KMS-11 (cell line): Measurements from ENCODE around the gene PDE2A.

Experiments
- H2AFZ ChIP-seq: fragments of 200-600 bp; sonication (generic); 2 replicates; pipeline ENCODE4 v1.6.1; 2016; ENCODE audit warnings: antibody characterized with exemption, mixed run types, low read depth
- H3K27ac ChIP-seq: fragments of 200-600 bp; sonication (generic); 2 replicates; pipeline ENCODE4 v1.6.1; 2016; ENCODE audit warnings: mild to moderate bottlenecking, mixed run types
- H3K27me3 ChIP-seq: fragments of 200-600 bp; sonication (generic); 2 replicates; pipeline ENCODE4 v1.6.1; 2017; ENCODE audit warnings: mild to moderate bottlenecking, low read depth, mixed run types, moderate library complexity; ENCODE audit not compliant: insufficient read depth
- H3K36me3 ChIP-seq: fragments of 200-600 bp; sonication (generic); 2 replicates; pipeline ENCODE4 v1.6.1; 2017; ENCODE audit warnings: mild to moderate bottlenecking, mixed run types; ENCODE audit not compliant: insufficient read depth
- H3K4me1 ChIP-seq: fragments of 200-600 bp; sonication (generic); 2 replicates; pipeline ENCODE4 v1.6.1; 2016; ENCODE audit warnings: mild to moderate bottlenecking, low read depth, mixed run types; ENCODE audit not compliant: poor library complexity, severe bottlenecking
- H3K4me2 ChIP-seq: fragments of 200-600 bp; sonication (generic); 2 replicates; pipeline ENCODE4 v1.7.0; 2016; ENCODE audit warnings: mild to moderate bottlenecking, mixed run types
- H3K4me3 ChIP-seq: fragments of 200-600 bp; sonication (generic); IDR thresholded peaks from 2 replicates; pipeline ENCODE4 v1.6.1; 2017; ENCODE audit warnings: low read depth, low read length, mixed read lengths; ENCODE audit not compliant: insufficient read depth
- H3K79me2 ChIP-seq: fragments of 200-600 bp; sonication (generic); 2 replicates; pipeline ENCODE4 v1.6.1; 2016; ENCODE audit warnings: low read depth, mixed run types; ENCODE audit not compliant: insufficient read depth
- H3K9ac ChIP-seq: fragments of 200-600 bp; sonication (generic); 2 replicates; pipeline ENCODE4 v1.6.1; 2016; ENCODE audit warnings: mild to moderate bottlenecking, mixed run types
- H4K20me1 ChIP-seq: fragments of 200-600 bp; sonication (generic); 2 replicates; pipeline ENCODE4 v1.6.1; 2016; ENCODE audit warnings: mild to moderate bottlenecking, mixed run types; ENCODE audit not compliant: insufficient read depth
- CTCF ChIP-seq: fragments of 200-600 bp; sonication (generic); conservative IDR thresholded peaks from 2 replicates; pipeline ENCODE4 v1.6.1; 2017; ENCODE audit warnings: low read depth, mild to moderate bottlenecking, antibody characterized with exemption, low read length, moderate library complexity, mixed read lengths

Gene PDE2A

DNA sequence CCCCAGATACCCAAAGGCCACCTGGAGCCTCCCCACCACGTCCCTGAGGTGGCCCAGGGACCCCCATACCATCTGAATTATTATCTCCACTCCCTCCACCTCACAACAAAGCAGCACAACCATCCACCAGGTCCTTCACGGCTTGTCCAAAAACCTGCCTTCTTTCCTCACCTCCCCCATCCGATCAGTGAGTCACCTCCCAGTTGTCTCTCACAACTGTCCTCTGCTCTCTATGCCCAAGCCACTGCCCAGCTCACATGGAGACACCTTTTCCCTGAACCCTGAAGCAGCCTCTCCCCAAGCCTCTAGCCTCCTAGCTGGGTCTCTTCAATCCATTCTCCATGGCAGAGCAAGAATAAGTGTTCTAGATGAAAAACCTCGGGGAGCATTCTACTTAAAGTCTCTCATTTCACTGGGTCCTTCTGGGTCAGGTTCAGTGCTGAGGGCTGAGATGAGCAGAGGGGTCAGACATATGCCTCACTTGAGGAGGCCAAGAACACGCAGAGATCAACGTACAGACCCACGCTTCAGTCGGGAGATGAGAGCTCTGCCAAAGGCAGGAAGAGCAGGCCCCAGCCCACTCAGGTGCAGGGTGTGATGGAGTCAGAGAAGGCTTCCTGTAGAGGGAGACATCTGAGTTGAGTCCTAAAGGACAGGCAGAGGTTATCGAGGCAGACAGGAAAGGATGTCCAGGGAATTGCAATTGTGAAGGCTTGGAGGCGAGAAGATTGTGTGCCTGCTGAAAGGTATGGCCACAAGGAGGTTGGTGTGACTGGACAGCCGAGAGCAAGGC lies 74.7 kb downstream of the PDE2A start:
- Histone ChIP-seq H3K9ac (no peak overlapping the region), H3K79me2 (no peaks in the 10 kb centered on the region), H2AFZ (no peak overlapping the region), H3K4me3 (no peak overlapping the region), H3K36me3 (no peaks in the 10 kb centered on the region), H3K4me2 (no peak overlapping the region), H4K20me1 (no peaks in the 10 kb centered on the region), H3K4me1 (no peaks in the 10 kb centered on the region), H3K27ac (no peak overlapping the region), H3K27me3 (peaks cover 81% of the 10 kb centered on the region)
- no peak for TF ChIP-seq CTCF

DNA sequence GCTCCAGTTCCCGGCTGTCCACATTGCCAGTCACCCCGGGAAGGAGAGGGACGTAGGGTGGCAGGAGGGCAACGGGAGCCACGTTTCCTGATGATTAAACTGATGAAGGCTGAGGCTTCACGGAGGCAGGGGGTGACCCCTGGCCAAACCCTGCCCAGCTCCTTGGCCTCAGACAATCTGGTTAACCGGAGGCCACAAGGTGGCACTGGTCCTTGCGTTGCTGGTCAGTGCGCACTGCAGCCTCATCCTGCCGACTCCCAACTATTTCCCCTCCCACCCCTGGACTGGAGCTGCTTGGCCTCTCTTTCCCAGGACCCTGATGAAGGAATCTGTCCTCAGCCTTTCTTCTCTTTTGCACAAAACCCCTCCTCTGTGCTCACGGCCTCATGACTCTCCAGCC lies 75.3 kb downstream of the PDE2A start:
- H2AFZ ChIP-seq, result no peak overlapping the region
- H3K27me3 ChIP-seq, result peaks cover 81% of the 10 kb centered on the region
- no peak overlapping the region for H3K4me3 ChIP-seq
- H3K79me2 ChIP-seq, result no peaks in the 10 kb centered on the region
- H3K27ac ChIP-seq, result no peak overlapping the region
- H3K9ac ChIP-seq, result no peak overlapping the region
- no peaks in the 10 kb centered on the region for H4K20me1 ChIP-seq
- TF ChIP-seq CTCF, result no peak
- H3K4me1 ChIP-seq, result no peaks in the 10 kb centered on the region
- H3K36me3 ChIP-seq, result no peaks in the 10 kb centered on the region
- H3K4me2 ChIP-seq, result no peak overlapping the region

DNA sequence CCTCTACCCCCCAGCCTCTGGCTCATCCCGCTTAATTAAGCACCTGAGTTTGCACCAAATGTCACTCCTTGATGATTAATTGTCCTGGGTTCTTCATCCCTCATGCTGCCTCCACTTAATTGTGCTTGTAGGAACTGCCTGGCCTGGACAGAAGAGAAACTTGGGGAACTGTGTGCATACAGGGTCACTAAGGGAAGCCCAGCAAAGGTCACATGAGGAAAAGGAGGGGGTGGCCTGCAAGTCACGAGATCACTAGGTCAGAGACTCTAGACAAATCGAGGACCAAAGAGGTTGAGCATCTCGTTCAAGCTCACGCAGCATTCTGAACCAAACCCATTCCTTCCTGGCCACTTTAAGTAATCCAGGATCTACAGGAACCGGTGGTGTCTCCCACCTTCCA lies 75.8 kb downstream of the PDE2A start:
- TF ChIP-seq CTCF, result no peak
- Histone ChIP-seq H3K4me3 (no peak overlapping the region), H3K9ac (no peak overlapping the region), H2AFZ (no peak overlapping the region), H4K20me1 (no peaks in the 10 kb centered on the region), H3K4me1 (no peaks in the 10 kb centered on the region), H3K79me2 (no peaks in the 10 kb centered on the region), H3K36me3 (no peaks in the 10 kb centered on the region), H3K27ac (no peak overlapping the region), H3K27me3 (peaks cover 79% of the 10 kb centered on the region), H3K4me2 (no peak overlapping the region)

DNA sequence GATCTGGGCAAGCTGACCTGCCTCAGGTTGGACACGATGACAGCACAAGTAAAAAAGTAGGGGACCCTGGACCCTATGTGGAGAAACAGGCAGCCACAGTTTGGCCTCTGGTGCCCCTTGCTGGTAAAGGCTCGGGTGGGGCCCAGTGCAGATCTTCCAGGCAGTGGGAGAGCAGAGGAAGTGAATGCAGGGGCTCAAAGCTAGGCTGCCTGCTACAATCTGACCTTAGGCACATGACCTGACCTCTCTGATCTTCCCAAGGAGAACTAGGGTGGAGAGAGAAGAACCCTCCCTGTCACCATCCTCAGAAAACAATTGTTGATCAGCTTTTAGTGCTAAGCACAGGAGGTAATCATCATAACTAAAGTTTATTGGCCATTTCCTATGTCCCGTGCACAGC lies 76.5 kb downstream of the PDE2A start:
- Histone ChIP-seq H3K4me2 (no peak overlapping the region), H3K27me3 (peaks cover 74% of the 10 kb centered on the region), H2AFZ (no peak overlapping the region), H3K4me1 (no peaks in the 10 kb centered on the region), H3K36me3 (no peaks in the 10 kb centered on the region), H3K27ac (no peak overlapping the region), H3K9ac (no peak overlapping the region), H4K20me1 (no peaks in the 10 kb centered on the region), H3K4me3 (no peak overlapping the region), H3K79me2 (no peaks in the 10 kb centered on the region)
- no peak for TF ChIP-seq CTCF
